Measurements from ENCODE around the gene PSENEN.
"Not testable (repeated sequence)": the region's sequence is repeated elsewhere in the genome, so short reads cannot be mapped to it uniquely, and the experiment has no call there.

Gene PSENEN

GRCh38 chr19:35789978-35790944 is 44.8 kb downstream of the PSENEN start:
- no peak for TF ChIP-seq CTCF (IDR thresholded peaks at IDR 0.05)
- no peak for TF ChIP-seq ZFX (IDR thresholded peaks at IDR 0.05; ENCODE audit: borderline replicate concordance)
- H3K27ac ChIP-seq = no peak overlapping the region

GRCh38 chr19:35790981-35791813 is 45.7 kb downstream of the PSENEN start:
- no peak overlapping the region for H3K27ac ChIP-seq
- TF ChIP-seq CTCF (IDR thresholded peaks at IDR 0.05) = no peak

- TF ChIP-seq CTCF (IDR thresholded peaks at IDR 0.05) (no peak), ZFX (IDR thresholded peaks at IDR 0.05; ENCODE audit: borderline replicate concordance) (no peak)
- H3K27ac ChIP-seq = no peak overlapping the region
These were observed 46.4 kb downstream of the PSENEN start for GRCh38 chr19:35791814-35792279.

GRCh38 chr19:35792312-35792711 is 46.9 kb downstream of the PSENEN start:
- TF ChIP-seq CTCF (IDR thresholded peaks at IDR 0.05) = no peak
- TF ChIP-seq ZFX (IDR thresholded peaks at IDR 0.05; ENCODE audit: borderline replicate concordance) = no peak
- no peak overlapping the region for H3K27ac ChIP-seq

- no peak for TF ChIP-seq CTCF (IDR thresholded peaks at IDR 0.05)
- no peak for TF ChIP-seq ZFX (IDR thresholded peaks at IDR 0.05; ENCODE audit: borderline replicate concordance)
- no peak overlapping the region for H3K27ac ChIP-seq
These were observed 47.4 kb downstream of the PSENEN start for GRCh38 chr19:35792888-35793287.

GRCh38 chr19:35793381-35794165 is 48.1 kb downstream of the PSENEN start:
- TF ChIP-seq CTCF (IDR thresholded peaks at IDR 0.05) (no peak), ZFX (IDR thresholded peaks at IDR 0.05; ENCODE audit: borderline replicate concordance) (no peak)
- H3K27ac ChIP-seq = no peak overlapping the region

GRCh38 chr19:35795564-35795963 is 50.1 kb downstream of the PSENEN start:
- H3K27ac ChIP-seq = not testable (repeated sequence)
